ENCODE data around the gene TMCC2.

The TMCC2 gene

GRCh38 chr1:205291596-205291995 lies 63.9 kb downstream of the TMCC2 start:
- TF ChIP-seq NFIC (IDR thresholded peaks at IDR 0.05) (no peak), CREB1 (IDR thresholded peaks at IDR 0.05; ENCODE audit: low read depth) (no peak), MAX (IDR thresholded peaks at IDR 0.05) (no peak), ZBTB7A (IDR thresholded peaks at IDR 0.05; ENCODE audit: low read depth) (no peak), TEAD4 (IDR thresholded peaks at IDR 0.05) (no peak), FOXM1 (IDR thresholded peaks at IDR 0.05; ENCODE audit: borderline replicate concordance, low read depth) (no peak), USF1 (IDR thresholded peaks at IDR 0.05) (no peak), RAD21 (IDR thresholded peaks at IDR 0.05; ENCODE audit: low read depth) (no peak), TAF1 (IDR thresholded peaks at IDR 0.05; ENCODE audit: low read depth) (no peak), REST (IDR thresholded peaks at IDR 0.05; ENCODE audit: low read depth) (no peak), YY1 (IDR thresholded peaks at IDR 0.05; ENCODE audit: low read depth) (no peak), EGR1 (IDR thresholded peaks at IDR 0.05) (no peak), TCF12 (IDR thresholded peaks at IDR 0.05; ENCODE audit: low read depth) (no peak), CEBPB (IDR thresholded peaks at IDR 0.05) (no peak), EP300 (IDR thresholded peaks at IDR 0.05; ENCODE audit: borderline replicate concordance) (no peak)

- no peak for TF ChIP-seq USF1 (IDR thresholded peaks at IDR 0.05)
- TF ChIP-seq NFIC (IDR thresholded peaks at IDR 0.05): no peak
- no peak for TF ChIP-seq TCF12 (IDR thresholded peaks at IDR 0.05; ENCODE audit: low read depth)
- no peak for TF ChIP-seq EP300 (IDR thresholded peaks at IDR 0.05; ENCODE audit: borderline replicate concordance)
- TF ChIP-seq TAF1 (IDR thresholded peaks at IDR 0.05; ENCODE audit: low read depth): no peak
- no peak for TF ChIP-seq TEAD4 (IDR thresholded peaks at IDR 0.05)
- no peak for TF ChIP-seq MAX (IDR thresholded peaks at IDR 0.05)
- no peak for TF ChIP-seq RAD21 (IDR thresholded peaks at IDR 0.05; ENCODE audit: low read depth)
- no peak for TF ChIP-seq CEBPB (IDR thresholded peaks at IDR 0.05)
- no peak for TF ChIP-seq EGR1 (IDR thresholded peaks at IDR 0.05)
- no peak for TF ChIP-seq FOXM1 (IDR thresholded peaks at IDR 0.05; ENCODE audit: borderline replicate concordance, low read depth)
- no peak for TF ChIP-seq YY1 (IDR thresholded peaks at IDR 0.05; ENCODE audit: low read depth)
- TF ChIP-seq REST (IDR thresholded peaks at IDR 0.05; ENCODE audit: low read depth): no peak
- TF ChIP-seq ZBTB7A (IDR thresholded peaks at IDR 0.05; ENCODE audit: low read depth): no peak
- no peak for TF ChIP-seq CREB1 (IDR thresholded peaks at IDR 0.05; ENCODE audit: low read depth)
Observed at GRCh38 chr1:205293350-205294074, 65.8 kb downstream of the TMCC2 start.

- TF ChIP-seq NFIC (IDR thresholded peaks at IDR 0.05): no peak
- peak; percentile 59 for TF ChIP-seq ZBTB7A (IDR thresholded peaks at IDR 0.05; ENCODE audit: low read depth)
- no peak for TF ChIP-seq MAX (IDR thresholded peaks at IDR 0.05)
- no peak for TF ChIP-seq USF1 (IDR thresholded peaks at IDR 0.05)
- TF ChIP-seq EP300 (IDR thresholded peaks at IDR 0.05; ENCODE audit: borderline replicate concordance): 0 out of 2 replicates have a peak, but pooled peaks have one; percentile 7
Observed at GRCh38 chr1:205294175-205294917, 66.6 kb downstream of the TMCC2 start.

- no peak for TF ChIP-seq USF1 (IDR thresholded peaks at IDR 0.05)
- no peak for TF ChIP-seq EP300 (IDR thresholded peaks at IDR 0.05; ENCODE audit: borderline replicate concordance)
- TF ChIP-seq TAF1 (IDR thresholded peaks at IDR 0.05; ENCODE audit: low read depth): no peak
- no peak for TF ChIP-seq MAX (IDR thresholded peaks at IDR 0.05)
- no peak for TF ChIP-seq TCF12 (IDR thresholded peaks at IDR 0.05; ENCODE audit: low read depth)
- no peak for TF ChIP-seq YY1 (IDR thresholded peaks at IDR 0.05; ENCODE audit: low read depth)
- TF ChIP-seq FOXM1 (IDR thresholded peaks at IDR 0.05; ENCODE audit: borderline replicate concordance, low read depth): no peak
- no peak for TF ChIP-seq TEAD4 (IDR thresholded peaks at IDR 0.05)
- TF ChIP-seq EGR1 (IDR thresholded peaks at IDR 0.05): no peak
- TF ChIP-seq CEBPB (IDR thresholded peaks at IDR 0.05): no peak
- no peak for TF ChIP-seq NFIC (IDR thresholded peaks at IDR 0.05)
- TF ChIP-seq ZBTB7A (IDR thresholded peaks at IDR 0.05; ENCODE audit: low read depth): no peak; the same call in 1 of the 2 replicates
- TF ChIP-seq RAD21 (IDR thresholded peaks at IDR 0.05; ENCODE audit: low read depth): no peak
- no peak for TF ChIP-seq REST (IDR thresholded peaks at IDR 0.05; ENCODE audit: low read depth)
Observed at GRCh38 chr1:205294934-205295333, 67.2 kb downstream of the TMCC2 start.

All from Ishikawa (cell line).